ENCODE measurements around the gene ATP6V1F.

ATP6V1F gene

GRCh38 chr7:128884561-128885369, 22.1 kb downstream of the ATP6V1F start:
- DNase-seq, result no peak

- DNase-seq, result no peak
Measured at GRCh38 chr7:128885370-128886187, 22.9 kb downstream of the ATP6V1F start.

- no peak for DNase-seq
Measured at GRCh38 chr7:128886391-128887168, 23.9 kb downstream of the ATP6V1F start.

- no peak for DNase-seq
Measured at GRCh38 chr7:128887169-128888038, 24.7 kb downstream of the ATP6V1F start.

- DNase-seq, result no peak
Measured at GRCh38 chr7:128888039-128888755, 25.5 kb downstream of the ATP6V1F start.

- DNase-seq, result no peak
Measured at GRCh38 chr7:128888756-128889095, 26.1 kb downstream of the ATP6V1F start.

- peak; percentile 79 for DNase-seq
Measured at GRCh38 chr7:128889121-128889520, 26.5 kb downstream of the ATP6V1F start.

GRCh38 chr7:128890306-128891109, 27.9 kb downstream of the ATP6V1F start:
- peak; percentile 58 for DNase-seq

- DNase-seq, result no peak
Measured at GRCh38 chr7:128891110-128891941, 28.7 kb downstream of the ATP6V1F start.

GRCh38 chr7:128891942-128892269, 29.2 kb downstream of the ATP6V1F start:
- DNase-seq, result no peak

GRCh38 chr7:128892521-128893250, 30.0 kb downstream of the ATP6V1F start:
- no peak for DNase-seq

- DNase-seq, result no peak
Measured at GRCh38 chr7:128893251-128894100, 30.8 kb downstream of the ATP6V1F start.

GRCh38 chr7:128894101-128894440, 31.4 kb downstream of the ATP6V1F start:
- no peak for DNase-seq

- DNase-seq, result no peak
Measured at GRCh38 chr7:128895320-128895719, 32.7 kb downstream of the ATP6V1F start.

- DNase-seq, result no peak
Measured at GRCh38 chr7:128899392-128899791, 36.7 kb downstream of the ATP6V1F start.

- no peak for DNase-seq
Measured at GRCh38 chr7:128900237-128900636, 37.6 kb downstream of the ATP6V1F start.

- no peak for DNase-seq
Measured at GRCh38 chr7:128902761-128903585, 40.3 kb downstream of the ATP6V1F start.
